ENCODE measurements around the gene GNG8.

GRCh38 chr19:46668662-46669061 lies 32.7 kb upstream of the GNG8 start:
- TF ChIP-seq POLR2A (IDR thresholded peaks at IDR 0.05) (no peak), CTCF (IDR thresholded peaks at IDR 0.05) (no peak)
